WTC11 (cell line): ENCODE results near the gene CAB39. TPM values are rescaled to one million over a fixed set of nuclear protein-coding genes. Genes with fewer than 3 reads are reported as not detected.

Experiments
- AFF4 ChIP-seq: sonication (generic); formaldehyde crosslinking; IDR thresholded peaks from 2 replicates; pipeline ENCODE4 v1.8.1; 2023; ENCODE audit warnings: mild to moderate bottlenecking, missing genetic modification reagents, borderline replicate concordance
- ATF3 ChIP-seq: sonication (generic); formaldehyde crosslinking; conservative IDR thresholded peaks from 2 replicates; pipeline ENCODE4 v1.8.1; 2022; ENCODE audit warnings: mild to moderate bottlenecking, missing genetic modification reagents
- ATF6 ChIP-seq: sonication (generic); formaldehyde crosslinking; IDR thresholded peaks from 2 replicates; pipeline ENCODE4 v1.8.1; 2023; ENCODE audit warnings: mild to moderate bottlenecking, missing genetic modification reagents
- CBFB ChIP-seq: sonication (generic); formaldehyde crosslinking; IDR thresholded peaks from 2 replicates; pipeline ENCODE4 v1.8.1; 2022; ENCODE audit warnings: mild to moderate bottlenecking, low read depth, missing genetic modification reagents
- CREM ChIP-seq: sonication (generic); formaldehyde crosslinking; IDR thresholded peaks from 2 replicates; pipeline ENCODE4 v1.8.1; 2022; ENCODE audit warnings: mild to moderate bottlenecking, missing genetic modification reagents, moderate library complexity
- CTCF ChIP-seq: fragments of 200-600 bp; IDR thresholded peaks from 2 replicates; pipeline ENCODE4 v1.8.0; 2022; ENCODE audit warnings: antibody characterized with exemption
- E2F4 ChIP-seq: sonication (generic); formaldehyde crosslinking; IDR thresholded peaks from 2 replicates; pipeline ENCODE4 v1.8.1; 2022; ENCODE audit warnings: low read depth, mild to moderate bottlenecking, moderate library complexity, missing genetic modification reagents, borderline replicate concordance
- ELF4 ChIP-seq: sonication (generic); formaldehyde crosslinking; IDR thresholded peaks from 2 replicates; pipeline ENCODE4 v1.8.1; 2022; ENCODE audit warnings: low read depth, mild to moderate bottlenecking, moderate library complexity, missing genetic modification reagents
- EMX1 ChIP-seq: fragments of 250-450 bp; sonication (Bioruptor Pico); IDR thresholded peaks from 2 replicates; pipeline ENCODE4 v1.8.0; 2021; ENCODE audit warnings: mild to moderate bottlenecking
- HMGA2 ChIP-seq: fragments of 250-450 bp; sonication (Bioruptor Pico); IDR thresholded peaks from 2 replicates; pipeline ENCODE4 v1.4.0; 2021; ENCODE audit warnings: mild to moderate bottlenecking, moderate library complexity
- NR1H2 ChIP-seq: sonication (generic); formaldehyde crosslinking; IDR thresholded peaks from 2 replicates; pipeline ENCODE4 v1.9.0; 2021; ENCODE audit warnings: mild to moderate bottlenecking, moderate library complexity, missing genetic modification reagents
- SOX15 ChIP-seq: fragments of 250-450 bp; sonication (Bioruptor Pico); IDR thresholded peaks from 2 replicates; pipeline ENCODE4 v1.9.0; 2021; ENCODE audit warnings: mild to moderate bottlenecking
- TEAD1 ChIP-seq: sonication (generic); formaldehyde crosslinking; IDR thresholded peaks from 2 replicates; pipeline ENCODE4 v1.8.0; 2022; ENCODE audit warnings: mild to moderate bottlenecking, missing genetic modification reagents
- ZBTB21 ChIP-seq: sonication (generic); formaldehyde crosslinking; IDR thresholded peaks from 2 replicates; pipeline ENCODE4 v1.8.1; 2023; ENCODE audit warnings: mild to moderate bottlenecking, missing genetic modification reagents, borderline replicate concordance
- ZMAT4 ChIP-seq: fragments of 250-450 bp; sonication (Bioruptor Pico); IDR thresholded peaks from 2 replicates; pipeline ENCODE4 v1.9.0; 2021; ENCODE audit warnings: mild to moderate bottlenecking
- ZNF232 ChIP-seq: sonication (generic); formaldehyde crosslinking; IDR thresholded peaks from 2 replicates; pipeline ENCODE4 v1.8.0; 2022; ENCODE audit warnings: mild to moderate bottlenecking, missing genetic modification reagents
- ZNF396 ChIP-seq: fragments of 250-450 bp; sonication (Bioruptor Pico); IDR thresholded peaks from 2 replicates; pipeline ENCODE4 v1.8.0; 2021; ENCODE audit warnings: mild to moderate bottlenecking, moderate library complexity, borderline replicate concordance
- ZNF416 ChIP-seq: fragments of 250-450 bp; sonication (Bioruptor Pico); IDR thresholded peaks from 2 replicates; pipeline ENCODE4 v1.9.0; 2021; ENCODE audit warnings: mild to moderate bottlenecking, inconsistent platforms
- total RNA-seq: library from RNA; stranded (reverse); gene quantifications from 3 replicates; pipeline ENCODE4 v1.2.3, GENCODE V29; 2021
- TF ChIP-seq, protein P1 (sequence below): fragments of 250-450 bp; sonication (Bioruptor Pico); conservative IDR thresholded peaks from 2 replicates; pipeline ENCODE4 v1.9.0; 2021; ENCODE audit warnings: mild to moderate bottlenecking
- TF ChIP-seq, protein P2 (sequence below): sonication (generic); formaldehyde crosslinking; IDR thresholded peaks from 2 replicates; pipeline ENCODE4 v1.8.0; 2022; ENCODE audit warnings: mild to moderate bottlenecking, missing genetic modification reagents
- TF ChIP-seq, protein P3 (sequence below): sonication (generic); formaldehyde crosslinking; IDR thresholded peaks from 2 replicates; pipeline ENCODE4 v1.8.1; 2022; ENCODE audit warnings: mild to moderate bottlenecking, missing genetic modification reagents, moderate library complexity, borderline replicate concordance
- TF ChIP-seq, protein P4 (sequence below): fragments of 250-450 bp; sonication (Bioruptor Pico); IDR thresholded peaks from 2 replicates; pipeline ENCODE4 v1.9.0; 2021; ENCODE audit warnings: moderate library complexity, mild to moderate bottlenecking, inconsistent platforms, borderline replicate concordance

CAB39 gene
- total RNA-seq, 1 experiment from 2014 or later = 36.9 TPM

GRCh38 chr2:230712443-230713330 is at the start of gene CAB39 (continued):
- TF ChIP-seq CBFB (CRISPR knock-in tag) = 0 out of 2 replicates have a peak, but pooled peaks have one; percentile 7
- 0 out of 2 replicates have a peak, but pooled peaks have one; percentile 31 for TF ChIP-seq E2F4
- TF ChIP-seq ZNF396 = no peak
- no peak for TF ChIP-seq ATF3 (CRISPR knock-in tag)
- TF ChIP-seq NR1H2 (CRISPR knock-in tag) = no peak
- TF ChIP-seq, protein P1, sequence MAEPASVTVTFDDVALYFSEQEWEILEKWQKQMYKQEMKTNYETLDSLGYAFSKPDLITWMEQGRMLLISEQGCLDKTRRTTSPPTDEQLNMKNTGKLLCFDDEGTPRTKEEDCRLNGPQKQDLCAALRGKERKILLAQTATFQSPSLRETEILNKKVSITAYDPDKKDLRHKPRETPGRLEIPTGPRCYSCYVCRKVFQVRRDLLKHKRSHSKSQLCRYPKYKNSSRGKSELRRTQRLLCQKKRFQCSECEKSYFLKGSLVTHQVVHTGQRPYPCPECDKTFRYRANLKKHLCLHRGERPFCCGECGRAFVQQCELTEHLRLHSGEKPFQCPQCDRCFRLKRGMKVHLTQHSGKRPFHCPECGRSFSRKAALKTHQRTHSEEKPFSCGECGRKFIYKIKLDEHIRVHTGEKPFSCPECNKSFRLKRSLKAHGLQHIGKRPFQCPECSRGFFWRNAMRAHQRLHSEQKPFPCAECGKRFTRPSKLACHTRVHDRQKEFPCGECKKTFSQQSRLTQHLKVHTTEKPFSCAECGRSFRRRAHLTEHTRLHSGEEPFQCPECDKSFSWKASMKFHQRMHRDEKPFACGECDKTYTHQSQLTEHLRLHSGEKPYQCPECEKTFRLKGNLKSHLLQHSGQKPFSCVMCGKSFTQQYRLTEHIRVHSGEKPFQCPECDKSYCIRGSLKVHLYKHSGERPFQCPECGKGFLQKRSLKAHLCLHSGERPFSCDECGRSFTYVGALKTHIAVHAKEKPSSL (CRISPR knock-in tag) = no peak
- TF ChIP-seq SOX15 (CRISPR knock-in tag) = no peak
- TF ChIP-seq ELF4 (CRISPR knock-in tag) = no peak
- no peak for TF ChIP-seq ATF6
- TF ChIP-seq ZBTB21 (CRISPR knock-in tag) = no peak
- TF ChIP-seq EMX1 = no peak
- peak; percentile 54; the same call in 1 of the 2 replicates for TF ChIP-seq ZNF232 (CRISPR knock-in tag)
- TF ChIP-seq, protein P2, sequence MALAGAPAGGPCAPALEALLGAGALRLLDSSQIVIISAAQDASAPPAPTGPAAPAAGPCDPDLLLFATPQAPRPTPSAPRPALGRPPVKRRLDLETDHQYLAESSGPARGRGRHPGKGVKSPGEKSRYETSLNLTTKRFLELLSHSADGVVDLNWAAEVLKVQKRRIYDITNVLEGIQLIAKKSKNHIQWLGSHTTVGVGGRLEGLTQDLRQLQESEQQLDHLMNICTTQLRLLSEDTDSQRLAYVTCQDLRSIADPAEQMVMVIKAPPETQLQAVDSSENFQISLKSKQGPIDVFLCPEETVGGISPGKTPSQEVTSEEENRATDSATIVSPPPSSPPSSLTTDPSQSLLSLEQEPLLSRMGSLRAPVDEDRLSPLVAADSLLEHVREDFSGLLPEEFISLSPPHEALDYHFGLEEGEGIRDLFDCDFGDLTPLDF = peak; percentile 70; the same call in 1 of the 2 replicates
- TF ChIP-seq, protein P3, sequence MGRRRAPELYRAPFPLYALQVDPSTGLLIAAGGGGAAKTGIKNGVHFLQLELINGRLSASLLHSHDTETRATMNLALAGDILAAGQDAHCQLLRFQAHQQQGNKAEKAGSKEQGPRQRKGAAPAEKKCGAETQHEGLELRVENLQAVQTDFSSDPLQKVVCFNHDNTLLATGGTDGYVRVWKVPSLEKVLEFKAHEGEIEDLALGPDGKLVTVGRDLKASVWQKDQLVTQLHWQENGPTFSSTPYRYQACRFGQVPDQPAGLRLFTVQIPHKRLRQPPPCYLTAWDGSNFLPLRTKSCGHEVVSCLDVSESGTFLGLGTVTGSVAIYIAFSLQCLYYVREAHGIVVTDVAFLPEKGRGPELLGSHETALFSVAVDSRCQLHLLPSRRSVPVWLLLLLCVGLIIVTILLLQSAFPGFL = no peak
- TF ChIP-seq AFF4 (CRISPR knock-in tag) = peak; percentile 39; the same call in 1 of the 2 replicates
- TF ChIP-seq ZNF416 (CRISPR knock-in tag) = no peak
- TF ChIP-seq HMGA2 (CRISPR knock-in tag) = no peak
- no peak for TF ChIP-seq ZMAT4
- no peak for TF ChIP-seq TEAD1 (CRISPR knock-in tag)
- no peak; the same call in 1 of the 2 replicates for TF ChIP-seq CTCF
- peak; percentile 75; the same call in 1 of the 2 replicates for TF ChIP-seq CREM (CRISPR knock-in tag)
- TF ChIP-seq, protein P4, sequence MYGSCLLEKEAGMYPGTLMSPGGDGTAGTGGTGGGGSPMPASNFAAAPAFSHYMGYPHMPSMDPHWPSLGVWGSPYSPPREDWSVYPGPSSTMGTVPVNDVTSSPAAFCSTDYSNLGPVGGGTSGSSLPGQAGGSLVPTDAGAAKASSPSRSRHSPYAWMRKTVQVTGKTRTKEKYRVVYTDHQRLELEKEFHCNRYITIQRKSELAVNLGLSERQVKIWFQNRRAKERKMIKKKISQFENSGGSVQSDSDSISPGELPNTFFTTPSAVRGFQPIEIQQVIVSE (CRISPR knock-in tag) = no peak
